KMS-11 (cell line): ENCODE measurements around the gene TUNAR.

ENCODE experiments used
- H2AFZ ChIP-seq: fragments of 200-600 bp; sonication (generic); 2 replicates; pipeline ENCODE4 v1.6.1; 2016; ENCODE audit warnings: antibody characterized with exemption, mixed run types, low read depth
- H3K27ac ChIP-seq: fragments of 200-600 bp; sonication (generic); 2 replicates; pipeline ENCODE4 v1.6.1; 2016; ENCODE audit warnings: mild to moderate bottlenecking, mixed run types
- H3K27me3 ChIP-seq: fragments of 200-600 bp; sonication (generic); 2 replicates; pipeline ENCODE4 v1.6.1; 2017; ENCODE audit warnings: mild to moderate bottlenecking, low read depth, mixed run types, moderate library complexity; ENCODE audit not compliant: insufficient read depth
- H3K36me3 ChIP-seq: fragments of 200-600 bp; sonication (generic); 2 replicates; pipeline ENCODE4 v1.6.1; 2017; ENCODE audit warnings: mild to moderate bottlenecking, mixed run types; ENCODE audit not compliant: insufficient read depth
- H3K4me1 ChIP-seq: fragments of 200-600 bp; sonication (generic); 2 replicates; pipeline ENCODE4 v1.6.1; 2016; ENCODE audit warnings: mild to moderate bottlenecking, low read depth, mixed run types; ENCODE audit not compliant: poor library complexity, severe bottlenecking
- H3K4me2 ChIP-seq: fragments of 200-600 bp; sonication (generic); 2 replicates; pipeline ENCODE4 v1.7.0; 2016; ENCODE audit warnings: mild to moderate bottlenecking, mixed run types
- H3K4me3 ChIP-seq: fragments of 200-600 bp; sonication (generic); IDR thresholded peaks from 2 replicates; pipeline ENCODE4 v1.6.1; 2017; ENCODE audit warnings: low read depth, low read length, mixed read lengths; ENCODE audit not compliant: insufficient read depth
- H3K79me2 ChIP-seq: fragments of 200-600 bp; sonication (generic); 2 replicates; pipeline ENCODE4 v1.6.1; 2016; ENCODE audit warnings: low read depth, mixed run types; ENCODE audit not compliant: insufficient read depth
- H3K9ac ChIP-seq: fragments of 200-600 bp; sonication (generic); 2 replicates; pipeline ENCODE4 v1.6.1; 2016; ENCODE audit warnings: mild to moderate bottlenecking, mixed run types
- H4K20me1 ChIP-seq: fragments of 200-600 bp; sonication (generic); 2 replicates; pipeline ENCODE4 v1.6.1; 2016; ENCODE audit warnings: mild to moderate bottlenecking, mixed run types; ENCODE audit not compliant: insufficient read depth
- TF ChIP-seq, protein P1 (sequence below): fragments of 200-600 bp; sonication (generic); conservative IDR thresholded peaks from 2 replicates; pipeline ENCODE4 v1.6.1; 2017; ENCODE audit warnings: low read depth, mild to moderate bottlenecking, antibody characterized with exemption, low read length, moderate library complexity, mixed read lengths

Gene TUNAR

DNA sequence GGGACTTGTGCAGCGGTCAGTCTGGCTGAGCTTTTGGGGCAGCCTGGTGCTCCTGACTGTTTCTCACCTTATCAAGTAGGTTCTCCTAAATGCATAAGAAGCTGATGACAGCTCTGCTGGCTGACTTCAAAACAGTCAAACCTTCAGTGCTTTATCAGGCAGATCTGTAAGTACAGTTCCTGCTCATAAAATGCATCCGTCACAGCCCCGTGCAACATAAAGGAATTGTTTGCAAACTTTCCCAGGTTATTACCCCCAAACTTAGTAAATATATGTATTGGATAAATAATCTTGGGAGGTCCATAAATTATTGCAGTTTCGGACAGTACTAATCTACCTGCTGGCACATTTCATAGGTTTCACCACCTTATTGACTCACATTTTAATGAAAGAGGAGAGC is 10.7 kb downstream of the TUNAR start:
- H4K20me1 ChIP-seq, result no peaks in the 10 kb centered on the region
- no peak overlapping the region for H2AFZ ChIP-seq
- TF ChIP-seq, protein P1, sequence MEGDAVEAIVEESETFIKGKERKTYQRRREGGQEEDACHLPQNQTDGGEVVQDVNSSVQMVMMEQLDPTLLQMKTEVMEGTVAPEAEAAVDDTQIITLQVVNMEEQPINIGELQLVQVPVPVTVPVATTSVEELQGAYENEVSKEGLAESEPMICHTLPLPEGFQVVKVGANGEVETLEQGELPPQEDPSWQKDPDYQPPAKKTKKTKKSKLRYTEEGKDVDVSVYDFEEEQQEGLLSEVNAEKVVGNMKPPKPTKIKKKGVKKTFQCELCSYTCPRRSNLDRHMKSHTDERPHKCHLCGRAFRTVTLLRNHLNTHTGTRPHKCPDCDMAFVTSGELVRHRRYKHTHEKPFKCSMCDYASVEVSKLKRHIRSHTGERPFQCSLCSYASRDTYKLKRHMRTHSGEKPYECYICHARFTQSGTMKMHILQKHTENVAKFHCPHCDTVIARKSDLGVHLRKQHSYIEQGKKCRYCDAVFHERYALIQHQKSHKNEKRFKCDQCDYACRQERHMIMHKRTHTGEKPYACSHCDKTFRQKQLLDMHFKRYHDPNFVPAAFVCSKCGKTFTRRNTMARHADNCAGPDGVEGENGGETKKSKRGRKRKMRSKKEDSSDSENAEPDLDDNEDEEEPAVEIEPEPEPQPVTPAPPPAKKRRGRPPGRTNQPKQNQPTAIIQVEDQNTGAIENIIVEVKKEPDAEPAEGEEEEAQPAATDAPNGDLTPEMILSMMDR, result no peak
- no peaks in the 10 kb centered on the region for H3K27me3 ChIP-seq
- no peaks in the 10 kb centered on the region for H3K4me1 ChIP-seq
- H3K27ac ChIP-seq, result no peak overlapping the region
- no peak overlapping the region for H3K4me2 ChIP-seq
- H3K79me2 ChIP-seq, result no peaks in the 10 kb centered on the region
- no peak overlapping the region for H3K4me3 ChIP-seq
- no peak overlapping the region for H3K9ac ChIP-seq
- H3K36me3 ChIP-seq, result no peaks in the 10 kb centered on the region

DNA sequence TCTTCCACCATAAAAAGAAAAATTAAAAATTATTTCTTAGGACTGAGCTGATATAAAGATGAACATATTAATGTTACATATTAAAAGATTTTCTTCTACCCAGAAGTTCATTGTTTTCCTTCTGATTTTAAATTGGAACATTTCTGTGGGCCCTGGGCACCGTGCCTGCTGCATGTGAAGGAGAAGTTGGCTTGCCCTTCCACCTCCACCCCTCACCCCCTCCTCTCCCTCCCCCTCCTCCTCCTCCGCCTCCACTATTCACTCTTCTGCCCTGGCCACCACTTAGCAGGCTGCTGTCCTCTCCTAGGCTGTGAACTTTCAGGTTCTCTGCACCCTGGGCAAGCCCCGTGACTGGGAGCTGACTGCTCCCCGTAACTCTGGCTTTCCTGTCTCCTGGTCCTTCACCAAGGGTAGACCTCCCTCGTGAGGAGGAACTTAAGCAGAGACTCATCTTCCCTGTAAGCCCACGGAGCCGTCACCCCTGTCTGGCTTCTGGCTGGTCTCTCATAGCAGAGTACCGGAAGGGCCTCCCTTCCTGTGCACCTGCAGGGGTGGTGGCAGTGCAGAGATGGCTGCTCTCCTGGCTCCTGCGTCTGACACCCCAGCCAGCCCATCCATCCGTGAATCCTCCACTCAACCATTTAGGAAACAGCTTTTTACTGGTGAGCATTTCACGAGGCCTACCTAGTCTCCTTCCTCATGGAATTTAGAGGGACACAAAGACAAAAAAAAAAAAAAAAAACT is 12.8 kb downstream of the TUNAR start:
- Histone ChIP-seq H3K9ac (no peak overlapping the region), H3K27me3 (no peaks in the 10 kb centered on the region), H3K27ac (no peak overlapping the region), H4K20me1 (no peaks in the 10 kb centered on the region), H3K4me2 (no peak overlapping the region), H2AFZ (no peak overlapping the region), H3K79me2 (no peaks in the 10 kb centered on the region), H3K4me1 (no peaks in the 10 kb centered on the region), H3K36me3 (no peaks in the 10 kb centered on the region), H3K4me3 (no peak overlapping the region)
- TF ChIP-seq, protein P1, result no peak

DNA sequence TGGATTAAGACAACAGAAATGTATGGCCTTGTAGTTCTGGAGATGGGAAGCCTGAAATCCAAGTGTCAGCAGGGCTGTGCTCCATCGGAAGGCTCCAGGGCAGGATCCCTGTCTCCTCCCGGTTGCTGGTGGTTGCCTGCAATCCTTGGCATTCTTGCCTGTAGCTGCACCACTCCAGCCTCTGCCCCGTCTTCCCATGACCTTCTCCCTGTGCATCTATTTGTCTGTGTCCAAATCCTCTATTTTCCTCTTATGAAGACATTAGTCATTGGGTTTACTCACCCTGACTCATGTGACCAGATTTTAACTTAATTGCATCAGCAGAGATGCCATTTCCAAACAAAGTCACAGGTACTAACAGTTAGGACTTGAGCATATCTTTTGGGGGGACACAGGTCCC is 15.1 kb downstream of the TUNAR start:
- H3K4me1 ChIP-seq, result no peaks in the 10 kb centered on the region
- H3K27ac ChIP-seq, result no peak overlapping the region
- no peaks in the 10 kb centered on the region for H3K27me3 ChIP-seq
- no peak overlapping the region for H3K4me2 ChIP-seq
- H3K36me3 ChIP-seq, result no peaks in the 10 kb centered on the region
- H3K9ac ChIP-seq, result no peak overlapping the region
- no peak overlapping the region for H2AFZ ChIP-seq
- H3K79me2 ChIP-seq, result no peaks in the 10 kb centered on the region
- TF ChIP-seq, protein P1, result no peak
- H4K20me1 ChIP-seq, result no peaks in the 10 kb centered on the region
- no peak overlapping the region for H3K4me3 ChIP-seq

DNA sequence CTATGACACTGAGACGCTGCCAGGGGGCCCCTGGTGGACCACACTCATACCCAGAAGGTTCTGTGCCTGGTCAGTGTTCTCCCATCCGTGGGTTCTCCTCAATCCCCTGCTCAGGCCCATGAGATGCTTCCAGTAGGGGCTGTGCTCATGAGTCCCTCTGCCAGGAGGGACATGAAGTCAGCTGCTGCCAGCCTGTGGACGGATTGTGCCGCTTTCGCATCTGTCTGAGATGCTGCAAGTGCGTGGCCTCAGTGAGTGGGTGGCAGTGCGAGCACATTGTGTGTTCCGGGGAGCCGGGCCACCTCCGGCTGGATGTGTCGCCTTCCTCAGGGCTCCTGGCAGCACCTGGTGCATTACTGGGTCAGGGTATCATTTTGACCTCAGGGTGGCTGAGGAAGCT is 15.5 kb downstream of the TUNAR start:
- no peak overlapping the region for H3K27ac ChIP-seq
- no peaks in the 10 kb centered on the region for H3K27me3 ChIP-seq
- no peak overlapping the region for H3K4me2 ChIP-seq
- no peak overlapping the region for H3K9ac ChIP-seq
- no peaks in the 10 kb centered on the region for H3K4me1 ChIP-seq
- H3K4me3 ChIP-seq, result no peak overlapping the region
- no peaks in the 10 kb centered on the region for H4K20me1 ChIP-seq
- TF ChIP-seq, protein P1, result no peak
- H3K79me2 ChIP-seq, result no peaks in the 10 kb centered on the region
- H3K36me3 ChIP-seq, result no peaks in the 10 kb centered on the region
- no peak overlapping the region for H2AFZ ChIP-seq
